ENCODE results near the gene CD276.

CD276 gene

GRCh38 chr15:73708691-73709090 lies 24.5 kb downstream of the CD276 start:
- in situ Hi-C loops (cut with MboI; ENCODE audit: low pct_unique_long_range_greater_than_20kb, low sequenced_read_pairs, unreplicated experiment), result no loop called here

GRCh38 chr15:73709241-73709640 lies 25.1 kb downstream of the CD276 start:
- in situ Hi-C loops (cut with MboI; ENCODE audit: low pct_unique_long_range_greater_than_20kb, low sequenced_read_pairs, unreplicated experiment), result no loop called here
- no peak for TF ChIP-seq CTCF (IDR thresholded peaks at IDR 0.05; ENCODE audit: extremely low read depth, insufficient read depth, missing control alignments)
- no peak for DNase-seq (ENCODE audit: low spot score)

More at GRCh38 chr15:73708691-73709090, 24.5 kb downstream of the CD276 start:
- TF ChIP-seq CTCF (IDR thresholded peaks at IDR 0.05; ENCODE audit: extremely low read depth, insufficient read depth, missing control alignments), result no peak
- no peak for DNase-seq (ENCODE audit: low spot score)

GRCh38 chr15:73709686-73710085 lies 25.5 kb downstream of the CD276 start:
- no peak for DNase-seq (ENCODE audit: low spot score)
- no peak for TF ChIP-seq CTCF (IDR thresholded peaks at IDR 0.05; ENCODE audit: extremely low read depth, insufficient read depth, missing control alignments)
- in situ Hi-C loops (cut with MboI; ENCODE audit: low pct_unique_long_range_greater_than_20kb, low sequenced_read_pairs, unreplicated experiment), result no loop called here

- no peak for DNase-seq (ENCODE audit: low spot score)
- in situ Hi-C loops (cut with MboI; ENCODE audit: low pct_unique_long_range_greater_than_20kb, low sequenced_read_pairs, unreplicated experiment), result no loop called here
- TF ChIP-seq CTCF (IDR thresholded peaks at IDR 0.05; ENCODE audit: extremely low read depth, insufficient read depth, missing control alignments), result no peak
Measured at GRCh38 chr15:73710321-73710720, 26.1 kb downstream of the CD276 start.

- in situ Hi-C loops (cut with MboI; ENCODE audit: low pct_unique_long_range_greater_than_20kb, low sequenced_read_pairs, unreplicated experiment), result no loop called here
- DNase-seq (ENCODE audit: low spot score), result no peak
- no peak for TF ChIP-seq CTCF (IDR thresholded peaks at IDR 0.05; ENCODE audit: extremely low read depth, insufficient read depth, missing control alignments)
Measured at GRCh38 chr15:73711526-73711925, 27.3 kb downstream of the CD276 start.

GRCh38 chr15:73712107-73712506 lies 27.9 kb downstream of the CD276 start:
- no peak for TF ChIP-seq CTCF (IDR thresholded peaks at IDR 0.05; ENCODE audit: extremely low read depth, insufficient read depth, missing control alignments)
- in situ Hi-C loops (cut with MboI; ENCODE audit: low pct_unique_long_range_greater_than_20kb, low sequenced_read_pairs, unreplicated experiment), result no loop called here
- no peak for DNase-seq (ENCODE audit: low spot score)

Data from GM13977 (cell line).